Measurements from ENCODE around the gene FGD2. TPM values are rescaled to one million over a fixed set of nuclear protein-coding genes. Genes with fewer than 3 reads are reported as not detected.

The FGD2 gene
- total and polyA plus RNA-seq, 2 of the 8 experiments (the other 6 are each of a cell fraction or from before 2014, with no cell fraction given), result 0.12 to 0.32 TPM

DNA sequence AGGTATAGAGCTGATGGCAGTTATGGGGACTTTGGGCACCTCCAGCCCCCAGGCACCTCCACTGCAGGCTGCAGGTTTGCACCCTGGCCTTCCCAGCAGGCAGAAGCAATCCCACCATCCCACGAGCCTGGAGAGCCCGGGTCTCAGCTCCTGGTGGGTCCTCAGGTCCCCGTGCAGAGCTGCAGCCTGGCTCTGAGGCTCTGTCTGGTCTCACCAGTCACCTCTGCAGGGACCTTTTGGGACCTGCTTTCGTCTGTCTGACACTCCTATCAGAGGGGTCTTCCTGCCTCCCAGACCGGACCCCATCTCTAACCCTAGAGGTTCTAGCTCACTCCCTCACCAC, 41.9 kb downstream of the FGD2 start:
- Histone ChIP-seq H2BK120ac (replicated peaks; ENCODE audit: low read depth, low read length) (no peak overlapping the region), H4K91ac (replicated peaks; ENCODE audit: insufficient read length, low read length) (no peak overlapping the region), H2AFZ (ENCODE audit: low read length) (no peak overlapping the region), H3K56ac (replicated peaks; ENCODE audit: insufficient read length, low read depth, low read length) (no peak overlapping the region), H2BK15ac (ENCODE audit: low read length) (no peak overlapping the region), H3K4ac (replicated peaks; ENCODE audit: insufficient read length, low read depth, low read length) (no peak overlapping the region), H3K4me2 (ENCODE audit: insufficient read depth in 1 of 2, low read depth in 2 of 2, low read length in 2 of 2) (no peak overlapping the region), H3K23ac (ENCODE audit: insufficient read length) (no peak overlapping the region), H3K14ac (ENCODE audit: insufficient read length) (no peak overlapping the region), H3K9me3 (ENCODE audit: insufficient read depth in 2 of 2, low read depth in 1 of 2, low read length in 1 of 2) (no peaks in the 10 kb centered on the region; a peak in 1 of 4 replicates), H3K23me2 (ENCODE audit: low read depth, low read length) (no peaks in the 10 kb centered on the region), H3K18ac (ENCODE audit: extremely low read depth, low read length) (no peak overlapping the region), H3K79me1 (ENCODE audit: low read depth, low read length) (no peaks in the 10 kb centered on the region), H3K9ac (replicated peaks in 1 of 4; ENCODE audit: extremely low read depth in 1 of 4, low read depth in 3 of 4, low read length in 3 of 4) (no peak overlapping the region), H2BK12ac (ENCODE audit: low read depth, low read length) (no peak overlapping the region), H3K27me3 (replicated peaks in 1 of 4; ENCODE audit: control insufficient read depth in 3 of 4, extremely low read depth in 1 of 4, insufficient read depth in 3 of 4, low read length in 3 of 4) (no peaks in the 10 kb centered on the region), H3K79me2 (ENCODE audit: control insufficient read depth in 1 of 2, insufficient read depth in 2 of 2, low read length in 2 of 2) (no peaks in the 10 kb centered on the region), H2AK5ac (ENCODE audit: low read depth, low read length) (no peak overlapping the region), H4K5ac (ENCODE audit: insufficient read length, low read depth, low read length) (no peak overlapping the region), H4K8ac (ENCODE audit: extremely low read depth, insufficient read depth, low read length) (no peak overlapping the region; the same call in 1 of the 2 replicates), H2BK20ac (ENCODE audit: low read length) (no peak overlapping the region), H2BK5ac (ENCODE audit: low read depth, low read length) (no peak overlapping the region), H3K4me3 (ENCODE audit: extremely low read depth in 1 of 4, insufficient read depth in 2 of 4, low read depth in 3 of 4, low read length in 4 of 4) (no peak overlapping the region), H3K36me3 (ENCODE audit: control insufficient read depth in 2 of 4, insufficient read depth in 4 of 4, low read length in 3 of 4) (no peaks in the 10 kb centered on the region), H3K4me1 (replicated peaks in 1 of 4; ENCODE audit: control insufficient read depth in 3 of 4, insufficient read depth in 4 of 4, low read length in 3 of 4) (peaks cover 0 to 7% (median 5%) of the 10 kb centered on the region in 4 experiments; a peak in 5 of 7 replicates), H4K20me1 (replicated peaks in 1 of 2; ENCODE audit: control insufficient read depth in 1 of 2, insufficient read depth in 2 of 2, low read length in 2 of 2) (no peaks in the 10 kb centered on the region), H3K27ac (ENCODE audit: low read depth, low read length) (no peak overlapping the region)
- FAIRE-seq, result no peak
- TF ChIP-seq BRCA1 (IDR thresholded peaks at IDR 0.05; ENCODE audit: low read depth, low read length) (no peak), CEBPB (IDR thresholded peaks at IDR 0.05; ENCODE audit: low read depth, low read length) (no peak), POLR2AphosphoS5 (IDR thresholded peaks at IDR 0.05; ENCODE audit: low read depth, low read length) (no peak), EGR1 (IDR thresholded peaks at IDR 0.05; ENCODE audit: borderline replicate concordance, low read depth, low read length) (no peak)
- ChIA-PET POLR2A (ENCODE audit: partially characterized antibody) (interaction anchor here (1.0 to 1.5 kb wide), 3 partner anchors 55 to 163 kb away, joined by 3 to 4 read pairs (median 3); no protein-coding TSS in a partner anchor), CTCF (ENCODE audit: partially characterized antibody) (interaction anchor here (0.8 to 29.2 kb wide), 8 partner anchors 11 to 158 kb away, joined by 3 to 635 read pairs (median 4); no protein-coding TSS in a partner anchor)
- WGBS, 2 experiments (ENCODE audit: extremely low coverage in 1 of 2, insufficient coverage in 1 of 2, insufficient read length in 1 of 2, insufficient replicate concordance in 2 of 2, low coverage in 1 of 2, low lambda C conversion rate in 2 of 2, missing lambda C conversion rate in 1 of 2), result 93% methylated on average over 5 of the region's 5 CpGs; no CpG with 5 or more reads in 1 of the 2 experiments
- DNase-seq (ENCODE audit: low read depth in 1 of 2, low spot score in 2 of 2), result no peak

Measured in H1 (cell line).